ENCODE results near the gene GNG11. TPM values are rescaled to one million over a fixed set of nuclear protein-coding genes. Genes with fewer than 3 reads are reported as not detected.
"Not testable (repeated sequence)": the region's sequence is repeated elsewhere in the genome, so short reads cannot be mapped to it uniquely, and the experiment has no call there.

The GNG11 gene
- total RNA-seq, 4 donors from 2014 or later, result 0.61 to 13.9 (median 4.1) TPM

DNA sequence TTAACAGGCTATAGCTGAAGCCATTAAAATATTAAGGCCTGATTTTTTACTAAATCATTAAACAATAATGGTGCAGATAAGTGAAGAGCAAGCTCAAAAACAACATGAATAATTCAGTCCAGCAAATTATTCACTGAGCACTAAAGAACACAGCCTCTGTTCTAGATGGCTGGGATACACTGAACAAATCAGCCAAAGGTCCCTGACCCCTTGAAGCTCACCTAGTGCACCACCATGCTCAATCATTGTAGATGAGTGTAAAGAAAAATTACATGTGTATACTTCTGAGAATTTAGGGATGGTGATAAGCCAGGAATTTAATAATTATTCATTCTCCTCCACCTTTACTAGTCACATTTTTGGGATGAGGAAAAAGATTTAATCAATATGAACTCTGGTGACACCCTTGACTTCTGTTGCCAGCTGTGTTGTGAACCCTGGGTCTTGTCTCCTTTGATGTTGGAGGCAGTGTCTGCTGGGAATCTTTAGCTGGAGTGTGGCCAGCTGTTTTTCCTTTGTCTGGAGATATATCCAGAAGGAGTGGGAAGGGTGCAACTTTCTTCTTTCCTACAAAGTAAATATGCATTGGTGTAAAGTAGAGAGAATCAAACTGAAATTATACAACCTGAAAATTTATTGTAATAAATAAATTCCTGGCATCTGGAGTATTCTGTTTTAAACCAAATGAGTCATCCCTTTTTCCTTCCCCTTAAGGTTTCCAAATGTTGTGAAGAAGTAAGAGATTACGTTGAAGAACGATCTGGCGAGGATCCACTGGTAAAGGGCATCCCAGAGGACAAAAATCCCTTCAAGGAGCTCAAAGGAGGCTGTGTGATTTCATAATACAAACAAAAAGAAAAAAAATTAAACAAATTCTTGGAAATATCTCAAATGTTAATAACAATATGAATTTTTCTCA is 11.2 kb upstream of the GNG11 start:
- WGBS, 2 donors, result 12 to 37% methylated on average over 3 of the region's 3 CpGs
- Histone ChIP-seq H3K27me3 (no peaks in the 10 kb centered on the region), H3K4me3 (no peak overlapping the region), H3K9me3 (no peaks in the 10 kb centered on the region), H3K4me1 (peaks cover 0 to 18% (median 0%) of the 10 kb centered on the region in 3 donors), H3K27ac (peak overlapping the region in 3 of 4 donors; percentile 15 to 47 (median 17)), H3K36me3 (no peaks in the 10 kb centered on the region)
- no peak for DNase-seq
- no peak for TF ChIP-seq POLR2A (IDR thresholded peaks at IDR 0.05)
- TF ChIP-seq, protein P1, sequence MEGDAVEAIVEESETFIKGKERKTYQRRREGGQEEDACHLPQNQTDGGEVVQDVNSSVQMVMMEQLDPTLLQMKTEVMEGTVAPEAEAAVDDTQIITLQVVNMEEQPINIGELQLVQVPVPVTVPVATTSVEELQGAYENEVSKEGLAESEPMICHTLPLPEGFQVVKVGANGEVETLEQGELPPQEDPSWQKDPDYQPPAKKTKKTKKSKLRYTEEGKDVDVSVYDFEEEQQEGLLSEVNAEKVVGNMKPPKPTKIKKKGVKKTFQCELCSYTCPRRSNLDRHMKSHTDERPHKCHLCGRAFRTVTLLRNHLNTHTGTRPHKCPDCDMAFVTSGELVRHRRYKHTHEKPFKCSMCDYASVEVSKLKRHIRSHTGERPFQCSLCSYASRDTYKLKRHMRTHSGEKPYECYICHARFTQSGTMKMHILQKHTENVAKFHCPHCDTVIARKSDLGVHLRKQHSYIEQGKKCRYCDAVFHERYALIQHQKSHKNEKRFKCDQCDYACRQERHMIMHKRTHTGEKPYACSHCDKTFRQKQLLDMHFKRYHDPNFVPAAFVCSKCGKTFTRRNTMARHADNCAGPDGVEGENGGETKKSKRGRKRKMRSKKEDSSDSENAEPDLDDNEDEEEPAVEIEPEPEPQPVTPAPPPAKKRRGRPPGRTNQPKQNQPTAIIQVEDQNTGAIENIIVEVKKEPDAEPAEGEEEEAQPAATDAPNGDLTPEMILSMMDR (IDR thresholded peaks at IDR 0.05), result no peak
- intact Hi-C loops (cut with DNase I), result no loop called here

DNA sequence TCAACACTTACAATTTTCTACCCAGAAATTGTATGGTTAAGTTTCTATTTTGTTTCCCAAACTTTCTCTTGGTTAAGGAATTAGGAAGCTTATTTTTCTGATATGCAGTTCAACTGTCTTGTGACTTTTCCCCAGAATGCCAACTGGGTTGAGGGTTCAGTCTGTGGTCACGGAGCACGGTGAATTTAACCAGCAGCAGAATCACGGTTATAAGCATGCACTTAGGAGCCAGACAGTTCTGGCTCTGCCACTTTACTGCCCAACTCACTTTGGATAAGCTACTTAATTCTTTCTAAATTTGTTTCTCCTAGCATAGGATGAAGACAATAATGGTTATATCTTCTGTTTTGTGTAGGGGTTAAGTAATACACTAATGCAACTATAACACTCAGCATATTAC is 10.3 kb upstream of the GNG11 start:
- H3K27me3 ChIP-seq; H3K36me3 ChIP-seq; DNase-seq; intact Hi-C loops (cut with DNase I); H3K9me3 ChIP-seq; H3K4me3 ChIP-seq: not testable (repeated sequence)
- Histone ChIP-seq H3K4me1 (peaks cover 0 to 18% (median 0%) of the 10 kb centered on the region in 3 donors), H3K27ac (peak overlapping the region in 2 of 4 donors; percentile 21 to 47)
- WGBS, 2 donors, result 59% methylated on average over 2 of the region's 3 CpGs; no CpG with 5 or more reads in 1 of the 2 donors

DNA sequence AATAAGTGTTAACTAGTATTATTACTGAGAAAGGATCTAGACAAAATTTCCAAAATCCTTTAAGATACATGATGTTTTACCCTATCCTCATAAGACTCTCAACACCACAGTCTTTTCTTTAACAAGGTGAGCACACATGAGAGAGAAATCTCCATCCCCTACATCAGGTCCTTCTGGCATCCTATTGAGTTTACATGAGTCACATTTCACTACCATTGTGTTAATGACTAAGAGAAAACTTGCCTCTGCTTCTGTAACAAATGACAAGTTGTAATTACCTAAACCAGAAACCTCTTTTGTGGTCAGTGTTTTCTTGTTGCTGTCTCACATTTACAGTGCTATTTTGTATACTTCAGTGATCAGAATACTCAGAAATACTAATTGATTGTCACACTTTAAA is 9.9 kb upstream of the GNG11 start:
- DNase-seq; H3K4me3 ChIP-seq; intact Hi-C loops (cut with DNase I); H3K36me3 ChIP-seq; H3K27me3 ChIP-seq; H3K9me3 ChIP-seq: not testable (repeated sequence)
- H3K4me1 ChIP-seq, result peaks cover 0 to 18% (median 0%) of the 10 kb centered on the region in 3 donors
- H3K27ac ChIP-seq, result peak overlapping the region in 1 of 4 donors; percentile 21

DNA sequence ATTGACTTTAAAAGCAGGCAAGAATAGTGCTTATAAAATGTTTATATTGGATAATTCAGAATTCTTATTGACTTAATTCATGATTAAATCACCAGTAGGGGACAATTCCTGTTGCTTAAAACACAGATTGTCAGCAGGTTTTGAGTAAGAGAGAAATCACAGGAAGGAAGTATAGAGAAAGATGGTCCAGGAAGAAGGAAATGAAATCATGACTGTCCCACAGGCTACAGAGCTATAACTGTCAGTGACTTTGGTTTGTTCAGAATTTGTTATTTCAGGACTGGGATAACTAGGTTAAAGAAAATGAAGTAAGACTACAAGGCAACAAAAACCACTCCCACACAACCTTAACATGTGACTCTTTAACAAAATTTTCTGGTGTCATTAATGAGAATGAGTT is 8.3 kb upstream of the GNG11 start:
- Histone ChIP-seq H3K4me3 (no peak overlapping the region), H3K36me3 (no peaks in the 10 kb centered on the region), H3K4me1 (peaks cover 0 to 18% (median 0%) of the 10 kb centered on the region in 3 donors), H3K27ac (peak overlapping the region in 1 of 4 donors; percentile 21), H3K27me3 (no peaks in the 10 kb centered on the region), H3K9me3 (no peaks in the 10 kb centered on the region)
- TF ChIP-seq POLR2A (IDR thresholded peaks at IDR 0.05), result no peak
- TF ChIP-seq, protein P1 (IDR thresholded peaks at IDR 0.05), result no peak
- DNase-seq, result no peak
- intact Hi-C loops (cut with DNase I), result no loop called here

DNA sequence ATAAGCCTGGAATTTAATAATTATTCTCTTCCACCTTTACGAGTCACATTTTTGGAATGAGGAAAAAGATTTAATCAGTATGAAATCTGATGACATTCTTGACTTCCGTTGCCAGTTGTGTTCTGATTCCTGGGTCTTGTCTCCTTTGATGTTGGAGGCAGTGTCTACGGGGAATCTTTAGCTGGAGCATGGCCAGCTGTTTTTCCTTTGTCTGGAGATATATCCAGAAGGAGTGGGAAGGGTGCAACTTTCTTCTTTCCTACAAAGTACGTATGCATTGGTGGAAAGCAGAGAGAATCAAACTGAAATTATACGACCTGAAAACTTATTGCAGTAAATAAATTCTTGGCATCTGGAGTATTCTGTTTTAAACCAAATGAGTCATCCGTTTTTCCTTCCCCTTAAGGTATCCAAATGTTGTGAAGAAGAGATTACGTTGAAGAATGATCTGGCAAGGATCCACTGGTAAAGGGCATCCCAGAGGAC is 6.9 kb upstream of the GNG11 start:
- peak overlapping the region in 3 of 4 donors; percentile 30 to 63 (median 33) for H3K27ac ChIP-seq
- no peaks in the 10 kb centered on the region for H3K27me3 ChIP-seq
- H3K4me3 ChIP-seq, result peak overlapping the region in 1 of 4 donors; percentile 19
- 17 to 18% methylated on average over 7 of the region's 7 CpGs for WGBS, 2 donors
- peaks cover 0 to 18% (median 0%) of the 10 kb centered on the region in 3 donors for H3K4me1 ChIP-seq
- no peak for DNase-seq
- no peak for TF ChIP-seq POLR2A (IDR thresholded peaks at IDR 0.05)
- TF ChIP-seq, protein P1 (IDR thresholded peaks at IDR 0.05), result no peak
- intact Hi-C loops (cut with DNase I), result no loop called here
- H3K9me3 ChIP-seq, result no peaks in the 10 kb centered on the region
- no peaks in the 10 kb centered on the region for H3K36me3 ChIP-seq

DNA sequence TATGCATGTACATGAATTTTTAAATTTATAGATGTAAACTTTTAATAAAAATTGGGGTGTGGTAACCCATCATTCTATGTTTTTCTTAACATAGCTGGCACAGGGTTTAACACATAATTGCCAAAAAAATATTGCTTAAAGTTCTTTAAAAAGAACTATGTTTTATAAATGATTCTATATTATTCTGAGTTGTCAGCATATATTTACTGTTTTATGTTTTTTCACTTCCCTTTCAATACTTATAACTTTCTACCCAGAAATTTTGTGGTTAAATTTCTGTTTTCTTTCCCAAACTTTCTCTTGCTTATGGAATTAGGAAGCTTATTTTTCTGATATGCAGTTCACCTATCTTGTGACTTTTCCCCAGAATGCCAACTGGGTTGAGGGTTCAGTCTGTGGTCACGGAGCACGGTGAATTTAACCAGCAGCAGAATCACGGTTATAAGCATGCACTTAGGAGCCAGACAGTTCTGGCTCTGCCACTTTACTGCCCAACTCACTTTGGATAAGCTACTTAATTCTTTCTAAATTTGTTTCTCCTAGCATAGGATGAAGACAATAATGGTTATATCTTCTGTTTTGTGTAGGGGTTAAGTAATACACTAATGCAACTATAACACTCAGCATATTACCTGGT is 6.2 kb upstream of the GNG11 start:
- H3K36me3 ChIP-seq; DNase-seq; H3K9me3 ChIP-seq; H3K4me3 ChIP-seq; intact Hi-C loops (cut with DNase I); H3K27me3 ChIP-seq: not testable (repeated sequence)
- 16% methylated on average over 3 of the region's 3 CpGs; no CpG with 5 or more reads in 1 of the 2 donors for WGBS, 2 donors
- Histone ChIP-seq H3K4me1 (peaks cover 0 to 14% (median 0%) of the 10 kb centered on the region in 3 donors), H3K27ac (peak overlapping the region in 1 of 4 donors; percentile 30)

DNA sequence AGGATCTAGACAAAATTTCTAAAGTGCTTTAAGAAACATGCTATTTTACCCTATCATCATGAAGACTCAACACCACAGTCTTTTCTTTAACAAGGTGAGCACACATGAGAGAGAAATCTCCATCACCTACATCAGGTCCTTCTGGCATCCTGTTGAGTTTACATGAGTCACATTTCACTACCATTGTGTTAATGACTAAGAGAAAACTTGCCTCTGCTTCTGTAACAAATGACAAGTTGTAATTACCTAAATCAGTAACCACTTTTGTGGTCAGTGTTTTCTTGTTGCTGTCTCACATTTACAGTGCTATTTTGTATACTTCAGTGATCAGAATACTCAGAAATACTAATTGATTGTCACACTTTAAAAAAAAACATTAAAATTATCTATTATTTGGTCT is 5.6 kb upstream of the GNG11 start:
- H3K27ac ChIP-seq, result peak overlapping the region in 1 of 4 donors; percentile 30
- H3K4me3 ChIP-seq; H3K4me1 ChIP-seq; H3K9me3 ChIP-seq; DNase-seq; H3K27me3 ChIP-seq; H3K36me3 ChIP-seq; intact Hi-C loops (cut with DNase I): not testable (repeated sequence)

DNA sequence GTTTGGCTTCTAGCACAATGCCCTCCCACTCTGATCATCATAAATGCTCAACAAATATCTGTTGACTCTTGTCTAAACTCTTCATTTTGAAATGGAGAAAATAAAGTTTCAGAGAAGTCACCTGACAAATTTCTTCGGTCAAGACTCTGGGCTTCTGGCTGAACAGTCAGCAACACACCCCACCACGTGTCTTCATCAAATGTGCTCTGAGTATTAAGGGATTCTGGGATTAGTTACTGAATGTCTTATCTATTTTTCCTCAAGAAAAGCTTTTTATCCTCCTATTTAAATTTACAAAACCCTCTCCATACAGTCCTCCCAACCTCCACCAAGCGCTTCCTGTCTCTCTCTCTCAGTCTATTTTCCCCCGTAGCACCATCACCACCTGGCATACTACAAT is 5.2 kb upstream of the GNG11 start:
- H3K27ac ChIP-seq; DNase-seq; H3K27me3 ChIP-seq; H3K9me3 ChIP-seq; intact Hi-C loops (cut with DNase I); H3K36me3 ChIP-seq; H3K4me1 ChIP-seq; H3K4me3 ChIP-seq: not testable (repeated sequence)
- 60 to 78% methylated on average over 4 of the region's 4 CpGs for WGBS, 2 donors
